ENCODE measurements around the gene CYB5D1.
A peak's percentile ranks its signal among the peaks of the same experiment; 100 is the strongest.

The CYB5D1 gene

DNA sequence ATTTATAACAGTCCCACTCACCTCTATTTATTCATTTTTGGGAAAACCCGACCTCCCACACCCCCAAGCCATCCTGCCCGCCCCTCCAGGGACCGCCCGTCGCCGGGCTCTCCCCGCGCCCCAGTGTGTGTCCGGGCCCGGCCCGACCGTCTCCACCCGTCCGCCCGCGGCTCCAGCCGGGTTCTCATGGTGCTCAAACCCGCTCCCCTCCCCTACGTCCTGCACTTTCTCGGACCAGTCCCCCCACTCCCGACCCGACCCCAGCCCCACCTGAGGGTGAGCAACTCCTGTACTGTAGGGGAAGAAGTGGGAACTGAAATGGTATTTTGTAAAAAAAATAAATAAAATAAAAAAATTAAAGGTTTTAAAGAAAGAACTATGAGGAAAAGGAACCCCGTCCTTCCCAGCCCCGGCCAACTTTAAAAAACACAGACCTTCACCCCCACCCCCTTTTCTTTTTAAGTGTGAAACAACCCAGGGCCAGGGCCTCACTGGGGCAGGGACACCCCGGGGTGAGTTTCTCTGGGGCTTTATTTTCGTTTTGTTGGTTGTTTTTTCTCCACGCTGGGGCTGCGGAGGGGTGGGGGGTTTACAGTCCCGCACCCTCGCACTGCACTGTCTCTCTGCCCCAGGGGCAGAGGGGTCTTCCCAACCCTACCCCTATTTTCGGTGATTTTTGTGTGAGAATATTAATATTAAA lies 3.6 kb upstream of the CYB5D1 start:
- TF ChIP-seq, protein P1, sequence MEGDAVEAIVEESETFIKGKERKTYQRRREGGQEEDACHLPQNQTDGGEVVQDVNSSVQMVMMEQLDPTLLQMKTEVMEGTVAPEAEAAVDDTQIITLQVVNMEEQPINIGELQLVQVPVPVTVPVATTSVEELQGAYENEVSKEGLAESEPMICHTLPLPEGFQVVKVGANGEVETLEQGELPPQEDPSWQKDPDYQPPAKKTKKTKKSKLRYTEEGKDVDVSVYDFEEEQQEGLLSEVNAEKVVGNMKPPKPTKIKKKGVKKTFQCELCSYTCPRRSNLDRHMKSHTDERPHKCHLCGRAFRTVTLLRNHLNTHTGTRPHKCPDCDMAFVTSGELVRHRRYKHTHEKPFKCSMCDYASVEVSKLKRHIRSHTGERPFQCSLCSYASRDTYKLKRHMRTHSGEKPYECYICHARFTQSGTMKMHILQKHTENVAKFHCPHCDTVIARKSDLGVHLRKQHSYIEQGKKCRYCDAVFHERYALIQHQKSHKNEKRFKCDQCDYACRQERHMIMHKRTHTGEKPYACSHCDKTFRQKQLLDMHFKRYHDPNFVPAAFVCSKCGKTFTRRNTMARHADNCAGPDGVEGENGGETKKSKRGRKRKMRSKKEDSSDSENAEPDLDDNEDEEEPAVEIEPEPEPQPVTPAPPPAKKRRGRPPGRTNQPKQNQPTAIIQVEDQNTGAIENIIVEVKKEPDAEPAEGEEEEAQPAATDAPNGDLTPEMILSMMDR (IDR thresholded peaks at IDR 0.05; ENCODE audit: low read depth, low read length), result no peak
- no peak overlapping the region for H3K4me3 ChIP-seq (ENCODE audit: low read depth, low read length)
- in situ Hi-C loops (cut with HindIII; ENCODE audit: low sequenced_read_pairs), result no loop called here
- DNase-seq (ENCODE audit: low read depth, low spot score), result no peak

DNA sequence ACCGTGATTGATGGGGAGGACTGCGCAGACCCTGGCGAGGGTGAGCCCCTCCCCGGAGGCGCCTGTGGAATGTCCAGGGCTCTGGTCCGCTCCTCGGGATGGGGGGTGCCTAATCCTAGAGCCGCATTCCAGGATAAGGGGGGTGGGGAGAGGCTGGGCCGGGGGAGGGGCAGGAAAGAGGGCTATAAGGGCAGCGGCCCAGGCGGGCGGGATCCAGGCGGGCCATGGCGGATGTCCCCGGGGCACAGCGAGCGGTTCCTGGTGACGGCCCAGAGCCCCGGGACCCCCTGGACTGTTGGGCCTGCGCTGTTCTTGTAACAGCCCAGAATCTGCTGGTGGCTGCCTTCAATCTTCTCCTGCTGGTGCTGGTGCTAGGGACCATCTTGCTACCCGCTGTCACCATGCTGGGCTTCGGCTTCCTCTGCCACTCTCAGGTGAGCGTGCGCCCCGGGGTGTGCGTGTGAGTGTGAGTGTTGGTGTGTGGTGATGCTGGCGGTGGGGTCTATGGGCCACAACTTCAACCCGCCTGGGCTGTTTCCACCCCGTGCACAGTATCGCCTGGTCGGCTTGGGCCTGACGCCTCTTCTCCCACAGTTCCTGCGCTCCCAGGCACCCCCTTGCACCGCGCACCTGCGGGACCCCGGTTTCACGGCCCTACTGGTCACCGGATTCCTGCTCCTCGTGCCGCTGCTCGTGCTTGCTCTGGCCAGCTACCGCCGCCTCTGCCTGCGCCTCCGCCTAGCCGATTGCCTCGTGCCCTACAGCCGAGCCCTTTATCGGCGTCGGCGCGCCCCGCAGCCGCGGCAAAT lies 2.7 kb upstream of the CYB5D1 start, which contains the start of gene TMEM88:
Gene TMEM88, plus strand, starts transcription at position 216 of the 809 bp plus-strand sequence. Its CDS starts 9 bp downstream, at position 225.
- no peak within 1 kb of the TSS for H3K4me3 ChIP-seq (ENCODE audit: low read depth, low read length)
- TF ChIP-seq, protein P1 (IDR thresholded peaks at IDR 0.05; ENCODE audit: low read depth, low read length), result no peak
- in situ Hi-C loops (cut with HindIII; ENCODE audit: low sequenced_read_pairs), result no loop called here
- no peak for DNase-seq (ENCODE audit: low read depth, low spot score)

DNA sequence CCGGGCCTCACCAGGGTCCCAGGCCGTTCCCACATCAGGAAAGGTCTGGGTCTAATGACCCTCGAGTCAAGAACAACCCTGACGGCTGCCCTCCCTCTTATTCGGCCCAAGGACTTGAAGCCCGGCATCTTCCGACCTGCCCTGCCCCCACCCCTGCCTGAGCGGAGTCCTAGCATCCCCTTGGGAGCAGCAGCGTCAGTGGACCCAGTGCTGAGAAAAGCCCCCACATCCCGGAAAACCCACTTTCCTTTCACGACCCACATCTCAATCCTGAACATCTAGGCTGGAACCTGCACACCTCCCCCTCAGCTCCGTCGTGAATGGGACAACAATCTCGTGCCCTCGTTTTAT lies 2.2 kb upstream of the CYB5D1 start:
- no peak overlapping the region for H3K4me3 ChIP-seq (ENCODE audit: low read depth, low read length)
- in situ Hi-C loops (cut with HindIII; ENCODE audit: low sequenced_read_pairs), result no loop called here
- TF ChIP-seq, protein P1 (IDR thresholded peaks at IDR 0.05; ENCODE audit: low read depth, low read length), result no peak
- DNase-seq (ENCODE audit: low read depth, low spot score), result no peak

DNA sequence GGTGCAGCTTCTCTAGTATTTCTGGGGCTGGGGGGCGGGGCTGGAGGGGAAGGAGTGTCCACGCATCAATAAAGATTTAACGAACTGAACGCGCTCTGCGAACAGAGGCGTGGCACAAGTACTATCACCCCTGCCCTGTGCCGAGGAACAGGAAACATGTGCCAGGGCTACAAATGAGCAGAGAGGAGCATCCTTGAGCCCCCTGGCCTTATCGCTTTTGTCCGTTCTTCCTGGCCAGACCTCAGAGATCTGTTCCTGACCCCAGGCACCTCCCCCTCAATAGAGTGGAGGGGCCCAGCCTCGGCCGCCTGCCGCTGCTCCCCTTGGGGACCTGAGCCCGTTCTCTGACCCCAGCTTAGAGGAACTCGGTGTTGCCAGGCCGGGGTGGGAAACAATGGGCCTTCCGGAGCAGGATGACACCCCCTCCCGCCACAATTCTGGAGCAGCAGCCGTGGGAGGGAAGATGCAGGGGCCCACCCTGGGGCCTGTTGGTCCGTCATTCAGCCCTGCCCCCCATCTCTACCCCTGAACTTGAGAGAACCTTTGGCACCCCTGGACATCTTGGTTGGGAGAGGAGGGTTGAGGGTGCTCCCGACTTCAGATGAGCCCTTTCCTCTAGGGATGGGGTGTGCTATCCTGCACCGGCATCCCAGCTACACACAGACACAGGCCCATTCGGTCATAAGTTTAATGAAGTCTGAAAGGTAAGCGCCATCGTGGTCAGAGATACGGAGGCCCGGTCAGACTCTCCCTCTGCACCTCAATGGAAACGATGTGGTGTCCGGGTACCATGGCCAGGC lies 1.6 kb upstream of the CYB5D1 start:
- TF ChIP-seq, protein P1 (IDR thresholded peaks at IDR 0.05; ENCODE audit: low read depth, low read length), result no peak
- in situ Hi-C loops (cut with HindIII; ENCODE audit: low sequenced_read_pairs), result no loop called here
- DNase-seq (ENCODE audit: low read depth, low spot score), result peak; percentile 12
- H3K4me3 ChIP-seq (ENCODE audit: low read depth, low read length), result peak overlapping the region; percentile 70

DNA sequence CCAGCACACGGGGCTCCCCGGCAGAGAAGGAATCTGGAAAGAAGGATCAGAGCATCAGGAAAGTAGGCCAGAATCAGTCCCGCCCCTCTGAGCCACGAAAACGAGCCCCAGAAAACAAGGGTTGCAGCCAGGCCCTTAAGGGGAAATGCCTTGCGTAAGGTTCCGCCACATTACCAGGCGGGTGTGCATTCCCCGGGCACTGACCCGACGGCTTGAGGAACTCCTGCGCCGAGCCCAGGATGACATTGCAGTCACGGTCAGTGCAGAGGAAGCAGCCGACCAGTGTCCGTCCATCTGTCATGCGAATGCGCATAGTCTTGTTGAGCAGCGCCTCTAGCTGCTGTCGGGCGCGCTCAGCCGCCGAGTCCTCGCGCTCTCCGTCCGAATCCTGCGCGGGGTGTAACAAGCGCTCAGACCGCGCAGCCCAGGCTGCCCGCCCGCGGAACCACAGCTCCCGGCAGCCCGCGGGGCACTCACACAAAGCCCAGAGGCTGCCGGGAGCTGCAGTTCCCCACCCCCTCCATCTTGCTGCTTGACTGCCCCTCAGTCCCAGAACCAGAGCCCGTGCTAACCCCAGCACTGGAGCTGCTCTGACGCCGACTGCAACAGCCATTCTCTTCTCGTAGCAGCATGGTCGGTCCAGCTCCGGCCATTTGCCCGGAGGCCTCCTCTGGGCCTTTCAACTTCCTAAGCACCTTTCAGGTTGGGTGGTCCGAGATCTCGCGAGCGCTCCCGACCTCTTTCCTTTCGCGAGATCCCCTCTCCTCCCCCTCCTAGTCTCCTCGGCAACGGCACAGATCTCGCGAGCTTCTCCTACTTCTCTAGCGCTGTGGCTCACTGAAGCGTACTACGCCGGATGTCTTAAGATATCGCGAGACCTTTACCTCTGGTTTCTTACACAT lies 741 bp upstream of the CYB5D1 start, which contains the start of gene NAA38:
Gene NAA38, minus strand, starts transcription at position 749 of the 902 bp plus-strand sequence. Its CDS starts 96 bp downstream, at position 653.
- in situ Hi-C loops (cut with HindIII; ENCODE audit: low sequenced_read_pairs), result no loop called here
- TF ChIP-seq, protein P1 (IDR thresholded peaks at IDR 0.05; ENCODE audit: low read depth, low read length), result peak; percentile 54
- peak within 1 kb of the TSS; percentile 70 for H3K4me3 ChIP-seq (ENCODE audit: low read depth, low read length)
- peak; percentile 100 for DNase-seq (ENCODE audit: low read depth, low spot score)
